ENCODE results near the gene ARHGAP27. TPM values are rescaled to one million over a fixed set of nuclear protein-coding genes. Genes with fewer than 3 reads are reported as not detected.
"Not testable (repeated sequence)": the region's sequence is repeated elsewhere in the genome, so short reads cannot be mapped to it uniquely, and the experiment has no call there.

The ARHGAP27 gene
- total RNA-seq, 1 donor from 2014 or later: 6.5 TPM

GRCh38 chr17:45446872-45447625, 14.4 kb upstream of the ARHGAP27 start:
- ATAC-seq: peak; percentile 12

DNA sequence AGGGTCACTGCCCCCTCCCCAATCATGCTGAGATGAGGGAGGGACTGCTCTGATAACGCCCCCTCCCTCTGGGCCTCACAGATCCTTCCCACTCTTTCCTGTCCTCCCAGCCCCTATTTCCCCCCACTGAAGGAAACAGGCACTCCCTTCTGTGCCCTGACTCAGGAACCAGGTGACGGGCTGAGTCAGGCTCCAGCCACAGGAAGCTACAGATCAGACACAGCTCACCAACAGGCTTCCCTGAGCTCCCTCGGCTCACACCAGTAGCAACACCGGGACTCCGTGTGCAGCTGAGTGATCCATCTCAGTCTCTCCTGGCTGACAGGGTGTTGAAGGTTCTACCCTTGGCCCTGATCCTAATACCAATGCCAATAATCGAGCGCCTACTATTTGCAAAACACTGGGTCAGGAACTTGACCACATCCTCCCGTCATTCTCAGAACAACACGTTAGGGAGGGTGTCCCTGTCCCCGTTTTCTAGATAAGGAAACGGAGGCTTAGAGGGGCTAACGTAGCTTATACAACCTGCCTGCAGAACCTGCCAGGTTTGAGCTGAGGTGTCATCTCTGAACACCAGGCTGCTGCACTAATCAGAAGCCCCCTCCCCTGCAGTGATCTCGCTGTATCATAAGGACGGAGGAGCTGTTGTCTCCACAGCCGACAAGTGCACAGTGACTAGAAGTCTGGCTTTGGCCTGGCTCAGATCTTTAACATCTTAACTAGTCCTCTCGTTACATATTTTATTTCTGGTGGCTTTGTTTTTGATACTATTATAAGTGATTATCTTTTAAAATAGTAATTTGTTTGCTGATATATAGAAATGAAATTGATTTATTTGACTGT, 13.5 kb upstream of the ARHGAP27 start:
- DNase-seq (ENCODE audit: low spot score): peak; percentile 75
- ATAC-seq: peak; percentile 86

More at GRCh38 chr17:45446872-45447625, 14.4 kb upstream of the ARHGAP27 start:
- not testable (repeated sequence) for DNase-seq (ENCODE audit: low spot score)

GRCh38 chr17:45444856-45445820, 12.5 kb upstream of the ARHGAP27 start:
- not testable (repeated sequence) for ATAC-seq; DNase-seq (ENCODE audit: low spot score)

- ATAC-seq; DNase-seq (ENCODE audit: low spot score): not testable (repeated sequence)
Observed at GRCh38 chr17:45444301-45444700, 11.6 kb upstream of the ARHGAP27 start.

- not testable (repeated sequence) for DNase-seq (ENCODE audit: low spot score); ATAC-seq
Observed at GRCh38 chr17:45443371-45444260, 10.9 kb upstream of the ARHGAP27 start.

DNA sequence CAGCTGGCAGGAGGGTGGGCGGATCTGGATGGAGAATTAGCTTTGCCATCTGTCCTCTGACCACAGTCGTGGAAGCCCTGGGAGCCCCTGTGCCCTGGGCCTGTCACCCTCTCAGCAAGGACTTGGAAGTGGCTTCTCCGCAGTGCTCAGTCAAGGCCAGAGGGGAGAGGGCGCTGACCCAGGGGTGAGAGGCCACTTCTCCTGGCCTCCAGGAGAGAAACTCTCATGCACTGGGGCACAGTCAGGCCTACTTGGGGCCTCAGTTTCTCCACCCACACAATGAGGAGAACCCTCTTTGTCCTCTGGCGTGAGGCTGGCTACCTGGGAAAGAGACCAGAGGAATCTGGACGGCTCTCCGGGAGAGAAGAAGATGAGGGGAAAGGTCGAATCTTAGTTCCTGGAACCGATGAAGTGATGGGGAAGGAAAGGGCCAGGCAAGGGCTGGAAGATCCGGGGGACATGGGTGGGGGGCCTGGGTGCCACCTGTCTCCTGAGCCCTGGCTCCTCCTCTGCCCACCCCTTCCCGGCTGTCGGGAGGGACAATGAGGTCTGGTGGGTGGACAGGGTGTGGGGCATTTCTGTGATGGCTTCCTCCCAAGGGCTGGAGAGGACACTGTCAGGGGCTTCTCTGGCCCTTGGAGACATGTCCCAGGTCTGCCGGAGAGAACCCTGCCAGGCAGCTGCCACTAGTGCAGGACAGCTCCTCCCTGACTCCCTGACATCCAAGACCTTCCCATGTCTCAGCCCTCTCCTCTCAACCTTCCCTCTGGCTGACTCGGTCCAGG, 9.0 kb upstream of the ARHGAP27 start:
- DNase-seq (ENCODE audit: low spot score): no peak
- no peak for ATAC-seq

DNA sequence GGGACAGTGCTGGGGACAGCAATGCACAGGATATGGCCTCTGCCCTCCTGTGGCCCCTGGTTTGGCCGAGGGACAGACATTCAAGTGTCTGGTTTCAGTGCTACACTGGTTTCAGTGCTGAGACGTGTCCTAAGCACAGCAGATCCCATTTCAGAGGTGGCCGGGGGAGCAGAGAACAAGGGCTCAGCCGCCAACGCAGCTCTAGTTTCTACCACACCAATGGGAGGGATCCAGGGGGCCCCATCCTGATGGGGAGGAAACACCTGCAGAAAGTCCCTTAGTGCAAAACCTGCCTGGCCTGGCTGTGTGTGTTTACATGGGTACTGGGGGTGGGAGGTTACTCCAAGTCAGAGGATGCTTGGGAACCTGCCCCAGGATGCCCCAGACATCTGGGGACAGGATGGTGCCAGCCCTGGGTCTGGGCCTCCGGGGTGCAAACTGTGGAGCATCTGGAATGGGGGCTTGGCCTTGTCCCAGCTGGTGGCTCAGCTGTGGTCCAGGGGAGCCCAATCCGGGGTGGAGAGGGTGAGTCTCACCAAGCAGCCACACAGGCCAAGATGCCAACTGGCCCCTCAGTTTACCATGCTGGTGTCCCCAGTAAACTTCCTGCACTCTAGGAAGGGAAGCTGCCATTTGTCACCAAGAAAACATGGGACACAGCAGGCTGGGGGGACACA, 8.3 kb upstream of the ARHGAP27 start:
- DNase-seq (ENCODE audit: low spot score); ATAC-seq: not testable (repeated sequence)

GRCh38 chr17:45440161-45440778, 7.6 kb upstream of the ARHGAP27 start:
- no peak for ATAC-seq
- no peak for DNase-seq (ENCODE audit: low spot score)

DNA sequence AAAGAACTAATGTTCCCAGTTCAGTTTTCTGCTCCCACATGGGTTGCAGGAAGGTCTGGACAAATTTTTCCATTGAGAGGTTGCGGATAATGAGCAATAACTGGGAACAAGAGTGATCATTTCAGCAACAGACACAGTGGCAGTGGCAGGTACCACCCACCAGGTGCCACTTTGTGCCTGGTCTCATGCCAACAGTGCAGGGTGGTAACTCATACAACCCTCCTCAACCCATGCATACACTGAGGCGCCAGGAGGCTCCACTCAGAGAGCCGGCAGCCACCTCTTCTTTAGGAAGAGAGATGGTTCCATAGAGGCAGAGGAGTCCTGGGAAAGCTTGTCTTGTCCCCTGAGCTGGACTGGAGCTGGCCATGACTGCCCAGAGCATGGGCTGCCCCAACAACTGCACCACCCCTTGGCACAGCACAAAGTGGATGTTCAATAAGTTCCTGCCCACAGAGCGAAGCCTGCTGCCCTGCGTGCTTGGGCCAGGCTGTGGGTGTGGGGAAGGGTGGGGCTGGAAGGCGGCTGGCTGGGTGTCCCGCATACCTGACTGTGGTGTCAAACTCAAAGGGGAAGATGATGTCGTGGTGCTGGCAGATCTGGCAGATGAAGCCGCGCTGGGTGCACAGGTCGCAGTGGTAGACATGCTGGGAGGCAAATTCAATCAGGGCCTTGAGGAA, 6.4 kb upstream of the ARHGAP27 start:
- ATAC-seq (no peak), DNase-seq (ENCODE audit: low spot score) (no peak)

GRCh38 chr17:45437465-45438283, 5.0 kb upstream of the ARHGAP27 start:
- ATAC-seq (no peak), DNase-seq (ENCODE audit: low spot score) (no peak)

DNA sequence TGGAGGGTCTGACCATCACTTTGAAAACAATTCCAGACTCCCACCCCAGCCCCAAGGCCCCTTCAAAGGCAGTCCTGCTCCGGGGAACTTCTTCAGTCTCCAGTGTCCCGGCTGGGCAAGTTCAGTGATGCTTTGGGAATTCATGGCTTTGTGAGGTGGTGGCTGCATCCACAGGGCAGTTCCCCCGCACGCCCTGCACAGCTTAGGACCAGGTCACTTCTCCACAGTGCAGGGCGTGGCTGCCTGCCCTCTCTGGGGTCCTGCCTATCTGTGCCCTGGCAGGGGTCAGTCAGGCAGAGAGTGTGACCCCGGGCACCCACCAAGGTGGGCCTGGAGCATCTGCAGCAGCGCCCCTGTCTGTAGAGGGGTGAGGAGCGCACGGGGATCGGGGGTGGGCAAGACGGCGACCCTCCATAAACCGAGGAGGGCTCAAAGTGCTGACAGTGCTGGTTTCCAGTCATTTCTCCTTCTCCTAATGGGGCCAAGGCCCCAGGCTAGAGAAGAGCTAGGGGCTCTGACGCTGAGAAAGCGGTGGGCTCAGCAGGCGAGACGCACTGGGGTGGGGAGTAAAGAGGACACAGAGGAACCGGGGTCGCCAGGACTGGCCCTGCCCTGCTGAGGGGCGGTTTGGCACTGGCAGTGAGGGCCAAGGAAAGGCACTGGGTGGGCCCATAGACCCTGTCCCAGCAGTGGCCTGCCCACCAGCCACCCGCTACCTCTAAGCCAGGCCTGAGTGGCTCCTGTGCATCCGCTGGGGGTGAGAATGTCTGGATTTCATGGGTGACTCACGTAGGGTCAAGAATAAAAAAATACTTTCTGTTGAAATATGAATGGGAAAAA, 4.2 kb upstream of the ARHGAP27 start:
- no peak for ATAC-seq
- DNase-seq (ENCODE audit: low spot score): no peak

DNA sequence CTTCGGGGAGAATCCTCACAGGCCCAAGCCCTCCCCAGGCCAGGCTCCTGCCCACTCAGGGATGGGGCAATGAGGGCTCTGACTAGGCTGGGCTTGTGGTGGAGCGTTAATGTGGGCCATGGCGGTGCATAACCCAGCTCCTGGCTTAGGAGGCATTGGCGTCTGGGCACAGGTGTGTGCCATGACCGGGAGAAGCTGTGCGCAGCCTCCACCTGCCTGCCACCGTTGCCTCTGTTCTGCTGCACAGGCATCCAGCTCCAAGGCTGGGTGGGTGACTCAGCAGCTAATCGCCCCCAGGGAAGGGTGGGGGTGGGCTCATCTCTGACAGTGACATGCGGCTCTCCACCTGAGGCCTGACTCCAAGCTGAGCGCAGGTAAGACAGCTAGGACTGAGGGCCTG, 3.5 kb upstream of the ARHGAP27 start:
- no peak for ATAC-seq
- no peak for DNase-seq (ENCODE audit: low spot score)

DNA sequence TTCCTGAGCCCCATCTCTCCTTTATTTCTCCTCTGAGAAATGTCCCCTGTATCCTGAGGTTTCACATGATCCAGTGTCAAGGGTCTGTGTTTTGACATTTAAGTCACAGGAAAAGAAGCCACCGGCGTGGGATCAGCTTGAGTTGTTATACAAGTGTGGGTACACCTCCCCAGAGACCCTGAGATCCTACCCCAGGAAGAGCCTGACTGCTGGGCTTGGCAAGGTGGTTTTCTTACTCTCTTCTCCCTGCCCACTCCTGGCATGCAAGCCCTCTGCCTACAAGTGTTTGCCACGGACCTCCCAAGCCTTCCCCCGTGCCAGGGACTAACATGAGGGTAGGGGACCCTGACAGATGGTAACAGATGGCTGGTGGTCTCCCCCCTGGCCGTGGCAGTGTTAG, 2.8 kb upstream of the ARHGAP27 start:
- no peak for ATAC-seq
- DNase-seq (ENCODE audit: low spot score): no peak

GRCh38 chr17:45433159-45433535, 477 bp upstream of the ARHGAP27 start:
- ATAC-seq (no peak), DNase-seq (ENCODE audit: low spot score) (no peak)

DNA sequence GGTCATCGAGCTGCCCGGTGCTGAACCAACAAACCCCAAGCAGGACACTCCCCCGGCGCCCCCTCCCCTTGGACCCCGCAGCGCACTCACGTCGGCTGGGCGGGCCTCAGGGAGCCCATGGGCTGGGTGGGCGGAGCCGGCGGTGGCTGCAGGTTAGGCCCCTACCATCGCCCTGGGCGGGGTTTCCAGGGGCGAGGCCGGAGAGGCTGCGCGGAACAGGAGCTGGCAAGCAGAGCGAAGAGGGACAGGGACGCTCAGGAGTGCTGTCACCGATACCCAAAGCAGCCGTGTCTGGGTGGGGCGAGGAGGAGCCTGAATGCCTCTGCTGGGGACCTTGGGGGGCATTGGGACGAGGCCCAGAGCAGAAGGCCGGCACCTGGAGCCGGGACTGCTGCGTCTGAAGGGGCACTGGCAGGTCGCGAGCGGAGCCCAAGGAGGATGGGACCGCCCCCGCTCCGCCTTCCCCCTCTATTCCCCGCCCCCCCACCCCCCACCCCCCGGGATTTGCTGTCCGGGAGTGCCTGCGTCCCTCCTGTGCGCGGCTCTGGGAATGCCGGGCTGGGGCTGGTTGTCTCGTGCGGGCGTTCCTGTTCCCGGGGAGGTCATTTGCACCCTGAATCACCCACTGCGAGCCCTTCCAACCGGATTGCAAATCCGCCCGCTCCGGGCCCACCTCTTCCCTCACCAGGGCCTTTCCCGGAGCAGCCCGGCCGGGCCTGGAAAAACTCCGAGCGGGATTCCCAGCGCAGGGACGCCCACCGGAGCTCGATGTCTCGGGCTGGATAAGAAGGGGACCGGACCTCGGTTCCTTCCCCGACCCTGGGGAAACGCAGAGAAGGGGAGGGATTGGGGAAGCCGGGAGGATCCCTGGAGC, 902 bp downstream of the ARHGAP27 start:
- peak; percentile 52 for ATAC-seq
- no peak for DNase-seq (ENCODE audit: low spot score)
